Measurements from ENCODE around the gene CYP26A1.

The CYP26A1 gene

DNA sequence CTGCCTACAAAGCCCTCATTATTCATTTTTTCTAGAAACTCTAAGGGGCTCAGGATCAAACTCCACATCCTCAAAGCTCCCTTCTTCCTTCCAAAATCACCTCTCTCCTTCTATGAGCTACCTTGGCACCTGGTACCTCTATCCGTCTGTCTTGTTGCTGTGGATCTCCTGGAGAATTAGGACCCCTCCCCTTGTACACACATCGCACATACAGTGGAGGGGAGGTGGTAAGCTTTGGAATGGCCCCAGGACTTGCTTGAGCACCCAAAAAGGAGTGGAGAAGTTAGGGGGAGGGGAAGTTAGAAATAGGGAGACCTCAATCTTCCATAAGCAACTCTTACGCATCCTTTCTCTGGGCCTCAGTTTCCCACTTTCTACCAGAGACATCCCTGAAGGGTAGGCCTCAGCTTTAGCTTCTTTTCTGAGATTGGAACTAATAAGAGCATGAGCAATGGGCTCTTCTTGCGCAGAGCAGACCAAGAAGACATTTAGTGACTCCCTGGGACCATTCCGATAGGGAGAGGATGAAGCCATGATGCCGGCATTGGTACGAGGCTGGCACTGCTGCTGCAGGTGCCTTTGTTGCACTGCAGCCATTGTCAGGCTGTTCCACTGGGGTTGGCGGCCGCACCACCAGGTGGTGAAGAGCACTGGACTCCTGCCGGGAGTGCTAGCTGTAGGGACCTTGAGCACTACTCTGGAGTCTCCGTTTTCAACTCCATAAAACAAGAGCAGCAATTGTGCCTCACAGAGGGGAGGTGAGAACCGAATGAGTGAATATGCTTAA is 8.6 kb upstream of the CYP26A1 start:
- no peak for DNase-seq (ENCODE audit: extremely low read depth in 1 of 2, low read depth in 1 of 2)

DNA sequence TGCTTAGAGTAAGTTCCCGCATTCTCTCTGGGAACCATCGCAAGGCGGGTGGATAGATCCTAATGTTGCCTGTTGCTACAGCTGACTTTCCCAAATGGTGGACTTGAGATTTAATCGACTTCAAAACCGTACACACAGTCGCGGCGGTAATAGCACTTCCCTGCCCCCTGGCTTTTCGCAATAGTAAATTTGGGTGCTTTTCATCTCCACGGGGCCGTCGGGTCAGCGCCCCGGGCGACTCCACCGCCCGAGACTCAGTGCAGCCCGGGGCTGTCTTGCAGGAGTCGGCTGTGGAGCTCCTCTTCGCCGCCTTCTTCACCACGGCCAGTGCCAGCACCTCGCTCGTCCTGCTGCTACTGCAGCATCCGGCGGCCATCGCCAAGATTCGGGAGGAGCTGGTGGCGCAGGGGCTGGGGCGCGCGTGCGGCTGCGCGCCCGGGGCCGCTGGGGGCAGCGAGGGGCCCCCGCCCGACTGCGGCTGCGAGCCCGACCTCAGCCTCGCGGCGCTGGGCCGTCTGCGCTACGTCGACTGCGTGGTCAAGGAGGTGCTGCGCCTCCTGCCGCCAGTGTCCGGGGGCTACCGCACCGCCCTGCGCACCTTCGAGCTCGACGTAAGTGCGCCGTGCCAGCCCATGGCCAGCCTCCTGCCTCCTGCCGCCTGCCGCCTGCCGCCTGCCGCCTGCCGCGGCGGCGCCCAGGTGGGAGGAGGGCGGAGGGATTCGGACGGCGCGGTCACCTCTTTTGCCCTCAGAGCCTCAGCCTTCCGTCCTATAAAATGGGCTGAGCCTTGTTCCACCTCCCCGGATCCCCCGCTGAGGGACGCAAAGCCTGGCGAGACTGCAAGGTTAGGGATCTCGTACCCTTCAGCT is 7.8 kb upstream of the CYP26A1 start:
- no peak for DNase-seq (ENCODE audit: extremely low read depth in 1 of 2, low read depth in 1 of 2)

DNA sequence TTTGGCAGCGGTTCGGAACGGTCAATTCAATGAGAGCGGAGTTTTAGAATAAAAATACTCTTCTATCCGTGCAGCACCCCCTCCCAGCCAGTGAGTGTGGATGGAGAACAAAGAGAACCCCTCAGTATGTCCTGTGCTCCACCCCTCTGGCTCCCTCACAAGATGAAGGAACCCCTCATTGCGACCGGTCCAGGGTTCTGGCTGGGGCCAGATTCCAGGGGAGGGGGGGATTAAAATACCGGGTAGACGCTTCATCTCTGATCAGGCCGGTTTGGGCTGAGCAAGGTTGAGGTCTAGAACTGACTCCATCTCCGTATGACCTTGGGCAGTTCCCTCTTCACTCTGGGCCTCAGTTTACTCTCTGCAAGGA is 7.2 kb upstream of the CYP26A1 start:
- DNase-seq (ENCODE audit: extremely low read depth in 1 of 2, low read depth in 1 of 2) = no peak

DNA sequence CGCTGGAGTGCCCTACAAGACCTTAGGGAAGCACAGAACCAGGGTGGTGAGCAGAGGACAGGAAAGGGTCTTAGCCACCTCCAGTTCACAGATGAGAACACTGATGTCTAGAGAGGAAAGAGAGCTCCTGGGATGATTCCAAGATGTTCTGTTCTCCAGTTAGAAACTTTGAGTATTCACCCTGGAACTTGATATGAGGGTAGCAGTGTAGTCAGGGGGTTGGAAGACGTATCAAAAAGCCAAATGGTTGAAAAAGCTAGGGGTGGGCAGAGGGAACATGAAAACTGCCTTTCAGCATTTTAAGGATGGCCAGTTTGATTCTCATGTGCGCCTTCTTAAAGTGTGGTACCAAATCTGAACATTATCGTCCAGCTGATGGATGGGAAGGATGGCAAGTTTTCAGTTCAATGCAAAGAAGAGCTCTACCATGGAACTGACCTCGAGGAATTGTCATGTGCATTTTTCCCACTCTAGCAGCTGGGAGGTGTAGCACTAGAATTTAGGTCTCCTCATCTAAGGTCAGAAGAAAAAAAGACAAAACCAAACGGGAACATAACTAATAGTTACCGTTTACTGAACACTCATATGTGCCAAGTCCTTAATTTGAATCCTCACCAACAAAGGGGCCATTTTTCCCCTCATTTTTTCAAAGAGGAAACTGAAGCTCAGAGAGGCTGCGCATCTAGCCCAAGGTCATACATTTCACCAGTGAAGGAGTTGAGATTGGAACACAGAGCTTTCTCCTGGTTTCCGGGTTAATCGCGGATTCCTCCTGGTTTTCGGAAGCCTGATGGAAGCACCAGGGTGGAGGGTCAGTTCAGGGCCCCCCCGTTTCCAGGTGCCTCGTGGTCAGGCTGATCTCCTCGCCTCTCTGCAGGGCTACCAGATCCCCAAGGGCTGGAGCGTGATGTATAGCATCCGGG is 6.0 kb upstream of the CYP26A1 start:
- DNase-seq (ENCODE audit: extremely low read depth in 1 of 2, low read depth in 1 of 2) = no peak

DNA sequence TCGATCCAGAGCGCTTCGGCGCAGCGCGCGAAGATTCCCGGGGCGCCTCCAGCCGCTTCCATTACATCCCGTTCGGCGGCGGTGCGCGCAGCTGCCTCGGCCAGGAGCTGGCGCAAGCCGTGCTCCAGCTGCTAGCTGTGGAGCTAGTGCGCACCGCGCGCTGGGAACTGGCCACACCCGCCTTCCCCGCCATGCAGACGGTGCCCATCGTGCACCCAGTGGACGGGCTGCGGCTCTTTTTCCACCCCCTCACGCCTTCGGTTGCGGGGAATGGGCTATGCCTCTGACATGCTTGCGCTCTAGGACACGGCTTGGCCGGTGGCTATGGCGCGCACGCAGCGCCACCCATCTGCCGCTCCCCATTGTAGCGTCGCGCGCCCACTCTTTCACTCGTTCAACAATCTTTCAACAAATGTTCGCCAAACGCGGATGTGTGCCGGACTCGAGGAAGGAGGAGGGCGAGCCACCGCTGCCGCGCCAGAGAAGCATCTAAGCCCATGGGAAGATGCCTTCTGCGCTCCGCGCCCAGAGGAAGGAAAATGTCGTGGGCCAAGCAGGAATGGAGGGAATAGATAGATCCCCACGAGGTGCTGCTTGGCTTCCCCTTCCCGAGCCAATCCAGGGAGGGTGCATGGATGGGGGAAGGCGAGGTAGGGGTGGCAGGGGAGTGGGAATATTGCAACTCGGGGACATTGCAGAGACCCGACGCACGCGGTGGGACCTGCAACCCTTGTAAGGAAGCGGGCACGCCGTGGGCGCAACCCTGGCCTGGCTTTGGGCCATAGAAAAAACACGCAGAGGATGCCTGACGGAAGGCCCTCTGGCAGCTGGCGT is 5.1 kb upstream of the CYP26A1 start:
- DNase-seq (ENCODE audit: extremely low read depth in 1 of 2, low read depth in 1 of 2) = no peak

DNA sequence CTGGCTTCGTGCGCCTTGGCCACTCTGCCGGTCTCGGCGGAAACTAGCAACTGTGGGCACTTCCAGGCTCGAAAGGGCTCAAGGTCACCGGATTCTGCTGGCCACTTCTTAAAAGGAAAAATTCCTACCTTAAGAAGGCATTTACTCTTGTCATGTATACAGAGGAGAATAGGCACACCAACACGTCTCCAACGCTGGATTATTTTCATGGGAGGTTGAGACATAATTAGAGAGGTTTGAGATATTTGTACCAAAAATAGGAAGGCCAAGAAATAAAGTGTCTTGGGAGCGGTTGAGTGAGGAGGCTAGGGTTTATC is 4.5 kb upstream of the CYP26A1 start:
- no peak for DNase-seq (ENCODE audit: extremely low read depth in 1 of 2, low read depth in 1 of 2)

DNA sequence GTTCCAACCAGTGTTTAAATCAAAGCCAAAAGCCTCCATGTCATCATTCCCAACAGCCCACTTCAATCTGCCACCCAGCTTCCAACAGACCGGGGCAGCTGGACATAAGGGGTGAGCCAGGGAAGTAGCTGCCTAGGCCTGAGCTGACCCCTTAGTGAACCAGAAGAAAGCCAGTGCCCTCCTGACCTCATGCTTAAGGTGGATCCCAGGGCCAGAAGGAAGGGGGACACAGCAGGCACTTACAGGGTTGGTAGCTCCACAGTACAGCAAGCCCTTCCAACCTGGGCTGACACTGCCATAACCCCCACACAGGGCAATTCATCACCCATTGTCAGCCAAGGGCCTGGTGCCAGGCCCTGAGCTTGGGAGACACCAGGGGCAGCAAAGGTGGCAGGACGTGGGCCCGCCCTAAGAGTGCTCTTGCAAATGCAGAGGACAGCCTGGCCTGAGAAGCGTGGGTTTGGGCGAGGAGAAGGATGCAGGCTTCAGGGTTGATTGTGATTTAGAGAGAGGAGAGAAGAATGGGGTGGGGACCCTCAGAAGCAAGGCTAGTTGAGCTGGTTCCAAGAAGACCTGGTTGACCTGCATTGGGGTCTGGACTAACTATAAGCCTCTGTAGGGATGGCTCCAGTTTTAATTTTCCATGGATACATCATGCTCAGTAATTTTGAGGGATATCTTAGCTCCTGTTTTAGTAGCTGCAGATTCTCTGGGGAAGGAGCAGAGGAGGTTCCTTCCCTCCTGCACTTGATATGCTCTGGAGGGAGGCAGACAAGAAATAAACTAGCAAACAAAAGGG is 3.1 kb upstream of the CYP26A1 start:
- no peak for DNase-seq (ENCODE audit: extremely low read depth in 1 of 2, low read depth in 1 of 2)

DNA sequence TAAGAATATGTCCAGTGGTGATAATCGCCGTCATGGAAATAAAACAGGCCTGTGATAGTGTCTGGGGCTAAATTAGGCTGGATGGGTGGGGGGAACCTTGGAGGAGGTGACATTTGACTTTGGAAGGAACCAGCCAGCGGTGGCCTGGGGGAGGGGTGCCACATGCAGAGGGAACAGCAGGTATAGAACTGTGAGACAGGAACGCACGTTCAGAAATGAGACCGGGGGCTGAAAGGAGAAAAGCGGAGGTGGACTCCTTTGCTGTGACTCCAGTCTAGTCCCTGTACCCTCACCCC is 2.6 kb upstream of the CYP26A1 start:
- DNase-seq (ENCODE audit: extremely low read depth in 1 of 2, low read depth in 1 of 2) = no peak

DNA sequence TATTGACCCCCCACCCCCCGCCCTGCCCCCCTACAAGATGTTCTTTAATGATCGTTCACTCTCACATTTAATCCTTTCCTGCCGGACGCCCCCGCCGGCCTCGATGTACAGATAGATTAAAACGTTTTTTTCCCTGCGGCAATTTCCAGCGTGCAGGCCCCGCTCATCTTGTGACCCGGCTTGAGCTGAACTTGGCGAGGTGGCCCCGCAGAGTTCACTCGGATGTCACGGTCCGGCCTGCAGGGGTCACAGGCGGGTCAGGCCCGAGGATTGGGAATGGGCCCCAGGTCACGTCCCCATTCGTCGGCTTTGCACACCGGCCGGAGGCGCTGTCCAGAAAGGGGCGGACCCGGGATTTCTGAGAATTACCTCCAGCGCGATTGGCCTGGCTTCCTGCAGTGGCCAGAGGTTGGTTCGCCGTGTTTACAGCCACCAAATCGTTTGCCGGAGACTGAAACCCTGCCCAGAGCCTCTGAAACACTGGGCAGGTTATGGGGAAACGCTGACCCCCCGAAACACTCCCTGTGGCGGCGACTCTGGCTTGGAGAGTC is 1.9 kb upstream of the CYP26A1 start:
- no peak for DNase-seq (ENCODE audit: extremely low read depth in 1 of 2, low read depth in 1 of 2)

DNA sequence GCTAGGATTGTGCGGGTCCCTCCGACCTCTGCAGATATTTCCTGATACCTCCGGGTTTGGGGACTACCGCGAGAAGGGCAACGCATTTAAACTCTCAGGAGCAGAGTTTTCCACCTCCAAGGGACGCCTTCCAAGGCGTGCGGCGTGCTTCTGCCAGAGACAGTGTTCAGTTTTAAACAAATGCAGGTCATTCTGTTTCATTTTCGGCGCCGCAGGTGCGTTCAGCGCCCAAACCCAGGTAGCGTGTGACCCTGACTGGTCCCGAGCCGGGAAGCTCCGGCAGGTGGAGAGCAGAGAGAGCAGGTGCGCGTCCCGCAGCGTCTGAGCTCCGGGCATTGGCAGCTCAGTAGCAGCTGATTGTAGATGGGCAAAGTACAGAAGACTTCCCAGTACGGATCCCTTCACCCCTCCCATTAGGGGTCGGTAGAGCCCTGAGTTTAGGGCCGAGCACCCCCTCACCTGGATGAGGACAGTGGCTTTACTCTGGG is 1.4 kb upstream of the CYP26A1 start:
- no peak for DNase-seq (ENCODE audit: extremely low read depth in 1 of 2, low read depth in 1 of 2)

DNA sequence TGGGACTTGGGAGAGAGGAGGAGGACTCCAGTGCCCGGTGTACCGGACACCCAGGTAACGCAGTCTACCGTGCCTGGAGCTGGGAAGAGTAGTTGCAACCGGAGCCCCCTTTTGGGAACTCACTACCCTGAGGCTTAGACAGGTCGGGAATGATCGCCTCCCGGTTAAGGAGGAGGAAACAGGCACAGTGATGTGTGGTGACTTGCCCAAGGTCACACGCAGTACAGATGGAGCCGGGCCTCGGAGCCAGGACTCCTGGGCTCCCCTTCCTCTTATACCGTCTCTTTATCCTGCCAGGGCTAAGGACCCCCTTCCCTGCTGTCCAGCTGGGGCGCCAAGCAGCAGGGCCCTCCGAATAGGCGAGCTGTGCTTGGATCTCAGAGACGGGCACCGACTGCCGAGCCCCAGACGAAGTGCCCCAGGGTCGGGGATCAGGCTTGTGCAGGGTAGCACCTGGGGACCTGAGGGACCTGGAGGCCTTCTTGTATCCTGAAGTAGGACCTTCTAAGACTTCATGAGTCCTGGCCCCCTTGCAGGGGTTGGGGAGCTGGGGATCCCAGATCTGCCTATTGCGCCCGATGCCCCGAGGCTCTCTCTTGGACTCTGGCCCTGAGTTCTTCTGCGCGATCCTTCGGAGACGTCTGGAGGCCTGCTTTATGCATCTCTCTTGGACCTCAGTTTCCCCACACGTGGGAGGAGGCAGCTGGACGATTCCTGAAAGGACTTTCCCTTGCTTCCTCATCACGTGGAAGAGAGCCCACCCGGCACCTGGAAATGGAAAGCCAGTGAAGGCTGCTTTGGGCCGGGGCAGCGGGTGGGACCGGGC is 767 bp upstream of the CYP26A1 start:
- DNase-seq (ENCODE audit: extremely low read depth in 1 of 2, low read depth in 1 of 2) = no peak

DNA sequence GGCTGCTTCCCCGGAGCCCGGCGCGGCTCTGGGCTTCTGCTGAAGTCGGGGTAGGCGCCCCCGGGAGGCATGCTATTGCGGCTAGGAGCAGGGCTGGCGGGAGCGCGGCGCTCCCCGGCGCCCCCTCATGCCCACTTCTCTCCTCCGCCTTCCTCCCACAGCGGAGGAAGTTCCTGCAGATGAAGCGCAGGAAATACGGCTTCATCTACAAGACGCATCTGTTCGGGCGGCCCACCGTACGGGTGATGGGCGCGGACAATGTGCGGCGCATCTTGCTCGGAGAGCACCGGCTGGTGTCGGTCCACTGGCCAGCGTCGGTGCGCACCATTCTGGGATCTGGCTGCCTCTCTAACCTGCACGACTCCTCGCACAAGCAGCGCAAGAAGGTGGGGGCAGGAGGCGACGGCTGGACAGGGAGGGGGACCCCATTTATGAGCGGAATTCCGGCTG is 479 bp downstream of the CYP26A1 start:
- no peak for DNase-seq (ENCODE audit: extremely low read depth in 1 of 2, low read depth in 1 of 2)

DNA sequence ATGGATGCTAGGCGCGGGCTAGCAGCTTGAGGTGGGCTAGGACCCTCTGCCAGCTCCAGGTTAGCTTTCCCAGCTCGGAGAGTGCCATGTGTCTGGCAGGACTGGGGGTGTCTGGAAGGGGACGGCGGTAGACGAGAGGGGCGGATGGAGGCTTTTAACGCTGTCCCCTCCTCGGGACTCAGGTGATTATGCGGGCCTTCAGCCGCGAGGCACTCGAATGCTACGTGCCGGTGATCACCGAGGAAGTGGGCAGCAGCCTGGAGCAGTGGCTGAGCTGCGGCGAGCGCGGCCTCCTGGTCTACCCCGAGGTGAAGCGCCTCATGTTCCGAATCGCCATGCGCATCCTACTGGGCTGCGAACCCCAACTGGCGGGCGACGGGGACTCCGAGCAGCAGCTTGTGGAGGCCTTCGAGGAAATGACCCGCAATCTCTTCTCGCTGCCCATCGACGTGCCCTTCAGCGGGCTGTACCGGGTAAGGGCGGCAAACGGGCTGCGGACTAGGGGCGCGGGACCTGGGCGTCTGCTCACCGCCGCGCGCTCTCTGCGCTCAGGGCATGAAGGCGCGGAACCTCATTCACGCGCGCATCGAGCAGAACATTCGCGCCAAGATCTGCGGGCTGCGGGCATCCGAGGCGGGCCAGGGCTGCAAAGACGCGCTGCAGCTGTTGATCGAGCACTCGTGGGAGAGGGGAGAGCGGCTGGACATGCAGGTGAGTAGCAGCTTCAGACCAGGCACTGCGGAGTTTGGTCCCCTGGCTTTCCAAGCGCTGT is 1.1 kb downstream of the CYP26A1 start:
- DNase-seq (ENCODE audit: extremely low read depth in 1 of 2, low read depth in 1 of 2) = no peak

DNA sequence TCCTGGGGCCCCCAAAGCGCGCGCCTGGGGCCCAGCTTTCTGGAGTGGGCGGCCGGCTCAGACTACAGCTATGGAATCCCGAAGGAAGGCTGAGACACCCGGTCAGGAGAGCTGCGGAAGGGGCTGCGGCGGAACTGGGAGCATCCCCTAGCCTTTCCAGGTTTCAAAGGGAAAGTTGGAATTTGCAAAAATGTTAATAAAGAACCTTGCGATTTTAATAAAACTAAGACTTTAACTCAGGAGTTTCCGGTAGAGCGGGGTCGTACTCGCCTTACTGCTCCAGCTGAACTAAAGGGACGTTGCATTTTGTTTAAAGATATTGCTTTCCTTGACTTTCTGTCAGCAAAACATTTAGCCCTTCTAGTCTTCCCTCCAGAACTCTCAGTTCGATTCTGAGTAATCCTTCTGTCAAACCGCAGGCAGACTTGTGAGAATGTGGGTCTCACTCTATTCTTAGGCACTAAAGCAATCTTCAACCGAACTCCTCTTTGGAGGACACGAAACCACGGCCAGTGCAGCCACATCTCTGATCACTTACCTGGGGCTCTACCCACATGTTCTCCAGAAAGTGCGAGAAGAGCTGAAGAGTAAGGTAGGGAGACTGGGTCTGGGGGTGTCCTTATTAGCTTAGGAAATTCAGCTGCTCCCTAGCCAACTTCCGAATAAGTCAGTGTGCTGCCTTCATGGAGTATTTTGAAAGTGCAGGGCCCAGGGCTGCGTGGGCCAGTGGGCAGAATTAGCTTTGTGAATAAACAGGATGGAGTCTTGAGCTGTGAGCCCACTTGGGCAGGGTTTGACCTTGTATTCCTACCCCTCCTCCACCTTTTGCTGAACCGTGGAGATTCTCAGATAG is 1.9 kb downstream of the CYP26A1 start:
- DNase-seq (ENCODE audit: extremely low read depth in 1 of 2, low read depth in 1 of 2) = no peak

DNA sequence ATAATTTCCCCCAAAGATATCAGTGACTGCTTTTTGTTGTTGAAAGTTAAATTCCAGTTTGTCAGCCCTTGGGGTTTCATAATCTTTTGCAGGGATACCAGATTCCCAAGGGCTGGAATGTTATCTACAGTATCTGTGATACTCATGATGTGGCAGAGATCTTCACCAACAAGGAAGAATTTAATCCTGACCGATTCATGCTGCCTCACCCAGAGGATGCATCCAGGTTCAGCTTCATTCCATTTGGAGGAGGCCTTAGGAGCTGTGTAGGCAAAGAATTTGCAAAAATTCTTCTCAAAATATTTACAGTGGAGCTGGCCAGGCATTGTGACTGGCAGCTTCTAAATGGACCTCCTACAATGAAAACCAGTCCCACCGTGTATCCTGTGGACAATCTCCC is 3.2 kb downstream of the CYP26A1 start:
- no peak for DNase-seq (ENCODE audit: extremely low read depth in 1 of 2, low read depth in 1 of 2)

DNA sequence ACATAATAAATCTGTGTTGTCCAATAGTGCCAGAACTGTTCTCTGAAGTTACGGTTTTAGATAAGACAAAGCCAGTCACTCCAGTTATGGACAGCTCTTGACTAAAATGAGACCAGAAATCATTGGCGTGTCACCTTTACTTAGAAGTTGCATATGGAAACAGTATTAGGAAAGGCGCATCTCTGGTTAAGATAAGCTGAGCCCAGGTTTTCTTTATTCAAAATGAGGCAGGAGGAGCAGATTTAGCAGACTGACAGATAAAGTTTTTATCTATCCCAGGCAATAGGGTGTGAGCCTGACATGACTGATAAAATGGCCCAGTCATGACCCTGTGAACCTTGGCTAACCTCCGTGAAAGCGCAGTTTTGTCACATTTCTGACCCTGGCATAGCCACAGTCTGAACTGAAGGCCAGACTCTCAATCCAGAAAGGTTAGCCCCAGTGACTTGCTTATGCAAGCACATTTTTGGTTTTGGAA is 4.2 kb downstream of the CYP26A1 start:
- no peak for DNase-seq (ENCODE audit: extremely low read depth in 1 of 2, low read depth in 1 of 2)
